Stimulated activated naive B cell treated with anti-CD40 and anti-IgM and Interleukin-4, amounts not matched to agents 10 μg/mL and 1 μg/mL and 100 μg/mL, for 72 hours (primary cell): Measurements from ENCODE around the gene STMN3.

Experiments
- ATAC-seq, 2 donors: fragments of 150-1000 bp; cut with Tn5 transposase; replicated peaks; 2 replicates each; pipeline ENCODE4 v1.10.0; 2021; ENCODE audit warnings: moderate library complexity in 1 of 2
- DNase-seq: peaks from one replicate; pipeline ENCODE4 v3.0.0; 2021
- H3K27ac Mint-ChIP-seq: one replicate; pipeline ENCODE4 v1.8.0; 2022; ENCODE audit warnings: mild to moderate bottlenecking, mixed read lengths
- H3K27me3 Mint-ChIP-seq, 2 donors: one replicate each; pipeline ENCODE4 v1.8.0; 2022; ENCODE audit warnings: mixed read lengths in 2 of 2
- H3K36me3 Mint-ChIP-seq, 2 donors: one replicate each; pipeline ENCODE4 v1.8.0; 2022; ENCODE audit warnings: mixed read lengths in 2 of 2, mild to moderate bottlenecking in 1 of 2
- H3K4me1 Mint-ChIP-seq, 2 donors: one replicate each; pipeline ENCODE4 v1.8.0; 2022; ENCODE audit warnings: mixed read lengths in 2 of 2, mild to moderate bottlenecking in 1 of 2
- H3K4me3 Mint-ChIP-seq, 2 donors: one replicate each; pipeline ENCODE4 v1.8.0; 2022; ENCODE audit warnings: mild to moderate bottlenecking in 2 of 2, mixed read lengths in 2 of 2, moderate library complexity in 1 of 2
- H3K9me3 Mint-ChIP-seq, 2 donors: one replicate each; pipeline ENCODE4 v1.8.0; 2022; ENCODE audit warnings: mixed read lengths in 2 of 2, mild to moderate bottlenecking in 1 of 2

STMN3 gene

GRCh38 chr20:63687419-63688178 is 34.4 kb upstream of the STMN3 start:
- Mint-ChIP-seq H3K27ac (no peak overlapping the region), H3K36me3 (peaks cover 15 to 20% of the 10 kb centered on the region in 2 donors), H3K9me3 (no peaks in the 10 kb centered on the region), H3K27me3 (no peaks in the 10 kb centered on the region), H3K4me3 (no peak overlapping the region), H3K4me1 (peaks cover 10 to 17% of the 10 kb centered on the region in 2 donors)
- no peak for DNase-seq
- no peak for ATAC-seq

GRCh38 chr20:63686492-63687321 is 33.5 kb upstream of the STMN3 start:
- no peak for DNase-seq
- Mint-ChIP-seq H3K36me3 (peaks cover 17% of the 10 kb centered on the region in 2 donors), H3K9me3 (no peaks in the 10 kb centered on the region), H3K27ac (peak overlapping the region; percentile 65), H3K4me1 (peaks cover 8 to 17% of the 10 kb centered on the region in 2 donors), H3K27me3 (no peaks in the 10 kb centered on the region), H3K4me3 (peak overlapping the region in 1 of 2 donors; percentile 36)
- peak; percentile 64 to 71 for ATAC-seq

GRCh38 chr20:63686094-63686491 is 32.9 kb upstream of the STMN3 start:
- no peaks in the 10 kb centered on the region for H3K9me3 Mint-ChIP-seq
- H3K27ac Mint-ChIP-seq, result no peak overlapping the region
- H3K27me3 Mint-ChIP-seq, result no peaks in the 10 kb centered on the region
- peaks cover 11 to 13% of the 10 kb centered on the region in 2 donors for H3K36me3 Mint-ChIP-seq
- no peak for DNase-seq
- no peak for ATAC-seq
- H3K4me1 Mint-ChIP-seq, result peaks cover 3 to 17% of the 10 kb centered on the region in 2 donors
- H3K4me3 Mint-ChIP-seq, result no peak overlapping the region

GRCh38 chr20:63685269-63686026 is 32.2 kb upstream of the STMN3 start:
- DNase-seq (no peak), ATAC-seq (no peak)
- Mint-ChIP-seq H3K27ac (no peak overlapping the region), H3K4me3 (no peak overlapping the region), H3K4me1 (peaks cover 3 to 17% of the 10 kb centered on the region in 2 donors), H3K27me3 (no peaks in the 10 kb centered on the region), H3K36me3 (peaks cover 10 to 13% of the 10 kb centered on the region in 2 donors), H3K9me3 (no peaks in the 10 kb centered on the region)

DNA sequence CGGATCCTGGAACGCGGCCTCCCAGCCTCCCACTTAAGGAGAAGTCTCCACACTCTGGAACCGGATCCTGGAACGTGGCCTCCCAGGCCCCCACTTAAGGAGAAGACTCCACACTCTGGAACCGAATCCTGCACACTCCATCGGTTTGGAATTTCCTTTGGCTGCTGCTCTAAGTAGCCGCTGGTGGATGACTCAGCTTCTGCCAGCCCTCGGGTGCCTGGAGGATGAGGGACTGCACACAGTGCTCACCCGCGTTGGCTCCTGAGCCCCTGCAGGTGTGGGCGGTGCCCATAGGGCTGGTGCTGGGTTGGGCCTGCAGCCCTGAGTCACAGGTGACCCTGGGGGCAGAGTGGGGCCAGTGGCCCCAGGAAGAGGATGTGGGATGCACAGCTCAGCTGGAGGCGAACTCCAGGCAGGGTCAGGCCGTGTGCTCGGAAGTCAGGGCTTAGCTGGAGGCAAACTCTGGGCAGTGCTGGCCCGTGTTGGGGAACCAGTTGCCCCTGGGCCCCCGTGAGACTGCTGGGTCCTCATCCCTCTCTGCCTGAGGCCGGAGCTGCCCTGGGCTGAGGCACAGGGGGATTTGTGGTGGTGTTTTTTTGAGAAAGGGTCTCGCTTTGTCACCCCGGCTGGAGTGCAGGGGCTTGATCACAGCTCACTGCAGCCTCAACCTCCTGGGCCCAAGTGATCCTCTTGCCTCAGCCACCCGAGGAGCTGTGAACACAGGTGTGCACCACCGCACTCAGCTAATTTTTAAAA is 29.3 kb upstream of the STMN3 start:
- Mint-ChIP-seq H3K36me3 (peaks cover 23 to 26% of the 10 kb centered on the region in 2 donors), H3K4me1 (peaks cover 3 to 9% of the 10 kb centered on the region in 2 donors), H3K27me3 (no peaks in the 10 kb centered on the region), H3K9me3 (no peaks in the 10 kb centered on the region), H3K27ac (no peak overlapping the region), H3K4me3 (no peak overlapping the region)
- no peak for DNase-seq
- no peak for ATAC-seq

GRCh38 chr20:63681609-63682142 is 28.5 kb upstream of the STMN3 start:
- H3K4me3 Mint-ChIP-seq, result no peak overlapping the region
- ATAC-seq (no peak), DNase-seq (no peak)
- H3K9me3 Mint-ChIP-seq, result no peaks in the 10 kb centered on the region
- peaks cover 0 to under 1% of the 10 kb centered on the region in 2 donors for H3K4me1 Mint-ChIP-seq
- no peaks in the 10 kb centered on the region for H3K27me3 Mint-ChIP-seq
- H3K36me3 Mint-ChIP-seq, result peaks cover 27 to 32% of the 10 kb centered on the region in 2 donors
- H3K27ac Mint-ChIP-seq, result no peak overlapping the region

DNA sequence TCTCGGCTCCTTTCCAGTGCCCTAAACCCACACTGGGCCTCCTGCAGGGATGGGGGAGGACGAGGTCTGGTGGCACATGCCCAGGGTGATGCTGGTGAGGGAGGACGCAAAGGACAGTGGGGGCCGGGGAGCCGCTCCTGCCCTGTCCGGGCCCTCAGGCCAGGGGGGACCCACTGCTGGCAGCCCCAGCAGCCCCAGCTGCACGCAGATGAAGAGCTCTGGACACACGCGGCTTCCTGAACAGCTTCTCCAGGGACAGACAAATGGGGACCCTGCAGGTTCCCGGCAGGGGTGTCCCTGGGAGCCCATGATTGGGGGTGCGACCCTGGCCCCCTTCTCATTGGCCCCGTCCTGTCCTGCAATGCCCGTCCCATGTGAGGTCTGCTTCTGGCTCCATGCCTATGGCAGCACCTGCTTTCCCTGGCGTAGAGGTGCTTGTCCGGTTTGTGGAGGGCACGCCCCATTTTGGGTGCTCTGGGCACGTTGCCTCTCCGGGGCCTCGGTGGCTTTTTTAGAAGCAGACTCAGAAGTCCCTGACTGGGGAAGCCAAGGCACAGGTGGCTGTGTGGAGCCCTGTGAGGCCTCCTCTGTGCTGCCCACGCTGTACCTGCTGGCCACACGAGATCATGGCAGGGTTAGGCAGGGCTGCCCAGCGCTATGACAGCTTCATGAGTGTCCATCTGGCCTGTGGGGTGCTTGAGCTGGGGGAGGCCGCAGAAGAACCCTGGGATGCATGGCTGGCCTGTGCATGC is 27.8 kb upstream of the STMN3 start:
- H3K27me3 Mint-ChIP-seq, result no peaks in the 10 kb centered on the region
- H3K4me3 Mint-ChIP-seq, result no peak overlapping the region
- DNase-seq, result no peak
- peaks cover 32 to 37% of the 10 kb centered on the region in 2 donors for H3K36me3 Mint-ChIP-seq
- H3K4me1 Mint-ChIP-seq, result no peaks in the 10 kb centered on the region
- no peaks in the 10 kb centered on the region for H3K9me3 Mint-ChIP-seq
- ATAC-seq, result no peak
- no peak overlapping the region for H3K27ac Mint-ChIP-seq

DNA sequence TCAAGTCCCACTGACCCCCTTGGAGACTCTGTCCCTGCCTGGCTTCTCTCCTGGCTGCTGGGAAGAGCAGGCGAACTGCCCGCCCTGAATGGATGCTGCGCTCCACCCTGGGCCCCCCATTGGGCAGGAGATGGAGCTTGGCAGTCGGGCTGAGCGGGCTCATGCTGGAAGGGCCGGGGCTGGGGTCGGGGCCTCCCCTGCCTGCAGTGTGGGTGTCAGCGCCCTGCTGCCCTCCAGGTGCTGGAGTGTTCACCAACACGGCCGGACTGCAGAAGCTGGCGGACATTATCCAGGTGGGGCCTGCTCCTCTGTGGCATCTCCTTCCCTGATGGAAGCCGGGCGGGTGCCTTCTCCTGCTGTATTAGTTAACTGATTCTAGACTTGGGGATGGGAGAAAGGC is 27.2 kb upstream of the STMN3 start:
- Mint-ChIP-seq H3K4me3 (no peak overlapping the region), H3K27ac (no peak overlapping the region), H3K27me3 (no peaks in the 10 kb centered on the region), H3K4me1 (no peaks in the 10 kb centered on the region), H3K36me3 (peaks cover 38 to 43% of the 10 kb centered on the region in 2 donors), H3K9me3 (no peaks in the 10 kb centered on the region)
- ATAC-seq, result no peak
- no peak for DNase-seq

DNA sequence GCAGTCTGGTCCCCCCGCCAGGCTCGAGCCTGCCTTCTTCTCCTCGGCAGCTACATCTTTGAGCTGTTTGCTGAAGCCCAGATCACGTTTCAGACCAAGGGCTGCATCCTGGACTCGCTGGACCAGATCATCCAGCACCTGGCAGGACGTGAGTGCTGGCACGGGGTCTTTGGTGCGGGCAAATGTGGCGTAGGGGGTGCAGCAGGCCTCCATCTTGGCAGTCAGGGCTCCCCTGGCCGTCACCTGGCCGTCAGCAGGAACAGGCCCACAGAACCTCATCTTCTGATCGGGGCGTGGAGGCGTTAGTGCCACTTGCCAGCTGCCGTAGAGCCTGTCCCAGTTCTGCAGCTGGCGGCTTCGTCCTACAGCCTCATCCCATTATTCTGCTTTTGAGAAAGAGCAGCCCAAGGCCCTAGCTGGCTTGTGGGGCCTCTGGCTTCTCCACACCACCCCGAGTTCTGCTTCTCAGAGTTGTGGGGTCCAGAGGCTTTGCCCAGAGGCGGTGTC is 26.6 kb upstream of the STMN3 start:
- ATAC-seq (no peak), DNase-seq (no peak)
- Mint-ChIP-seq H3K27ac (no peak overlapping the region), H3K9me3 (no peaks in the 10 kb centered on the region), H3K27me3 (no peaks in the 10 kb centered on the region), H3K4me3 (no peak overlapping the region), H3K4me1 (no peaks in the 10 kb centered on the region), H3K36me3 (peaks cover 41 to 43% of the 10 kb centered on the region in 2 donors)

DNA sequence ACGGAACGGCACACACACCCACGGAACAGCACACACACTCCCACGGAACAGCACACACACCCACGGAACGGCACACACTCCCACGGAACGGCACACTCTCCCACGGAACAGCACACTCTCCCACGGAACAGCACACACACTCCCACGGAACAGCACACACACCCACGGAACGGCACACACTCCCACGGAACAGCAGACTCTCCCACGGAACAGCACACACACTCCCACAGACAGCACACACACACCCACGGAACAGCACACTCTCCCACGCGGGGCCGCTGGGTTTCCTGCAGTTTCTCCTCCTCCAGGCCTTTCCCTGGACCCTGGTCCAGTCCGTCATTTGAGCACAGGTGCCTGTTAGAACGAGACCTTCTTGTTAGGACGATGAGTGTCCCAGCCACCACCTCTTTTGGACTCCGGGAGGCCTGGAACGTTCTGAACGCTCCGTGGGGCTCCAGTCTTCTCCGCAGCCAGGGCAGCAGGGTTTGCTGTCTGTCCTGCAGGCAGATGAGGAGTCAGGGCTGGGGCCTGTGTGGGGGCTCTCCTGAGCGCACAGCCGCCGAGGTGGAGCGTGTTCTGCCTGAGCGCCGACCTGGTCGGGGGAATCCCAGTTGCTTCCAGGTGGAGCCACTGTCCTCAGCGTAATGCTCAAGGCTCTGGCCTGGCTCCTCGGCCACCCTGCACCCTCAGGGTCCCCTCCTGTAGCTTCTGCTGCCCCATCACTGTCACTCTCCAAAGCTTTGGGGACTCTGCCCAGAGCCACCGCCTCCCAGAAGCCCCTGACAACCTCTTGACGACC is 25.6 kb upstream of the STMN3 start:
- no peaks in the 10 kb centered on the region for H3K9me3 Mint-ChIP-seq
- no peak for DNase-seq
- H3K27ac Mint-ChIP-seq, result no peak overlapping the region
- H3K4me3 Mint-ChIP-seq, result no peak overlapping the region
- no peaks in the 10 kb centered on the region for H3K27me3 Mint-ChIP-seq
- H3K36me3 Mint-ChIP-seq, result peaks cover 41 to 42% of the 10 kb centered on the region in 2 donors
- no peaks in the 10 kb centered on the region for H3K4me1 Mint-ChIP-seq
- ATAC-seq, result no peak

- no peaks in the 10 kb centered on the region for H3K9me3 Mint-ChIP-seq
- no peaks in the 10 kb centered on the region for H3K27me3 Mint-ChIP-seq
- no peaks in the 10 kb centered on the region for H3K4me1 Mint-ChIP-seq
- ATAC-seq (no peak), DNase-seq (no peak)
- peaks cover 40% of the 10 kb centered on the region in 2 donors for H3K36me3 Mint-ChIP-seq
- H3K4me3 Mint-ChIP-seq, result no peak overlapping the region
- H3K27ac Mint-ChIP-seq, result no peak overlapping the region
Measured at GRCh38 chr20:63678071-63678470, 24.8 kb upstream of the STMN3 start.

GRCh38 chr20:63675681-63676368 is 22.6 kb upstream of the STMN3 start:
- no peaks in the 10 kb centered on the region for H3K9me3 Mint-ChIP-seq
- no peaks in the 10 kb centered on the region for H3K4me1 Mint-ChIP-seq
- ATAC-seq, result no peak
- no peak for DNase-seq
- H3K27me3 Mint-ChIP-seq, result no peaks in the 10 kb centered on the region
- H3K27ac Mint-ChIP-seq, result no peak overlapping the region
- H3K36me3 Mint-ChIP-seq, result peaks cover 40 to 49% of the 10 kb centered on the region in 2 donors
- H3K4me3 Mint-ChIP-seq, result no peak overlapping the region
